ENCODE results near the gene SMAD5. TPM values are rescaled to one million over a fixed set of nuclear protein-coding genes. Genes with fewer than 3 reads are reported as not detected.

SMAD5 gene
- total RNA-seq, 1 donor from 2014 or later: 33.1 TPM

DNA sequence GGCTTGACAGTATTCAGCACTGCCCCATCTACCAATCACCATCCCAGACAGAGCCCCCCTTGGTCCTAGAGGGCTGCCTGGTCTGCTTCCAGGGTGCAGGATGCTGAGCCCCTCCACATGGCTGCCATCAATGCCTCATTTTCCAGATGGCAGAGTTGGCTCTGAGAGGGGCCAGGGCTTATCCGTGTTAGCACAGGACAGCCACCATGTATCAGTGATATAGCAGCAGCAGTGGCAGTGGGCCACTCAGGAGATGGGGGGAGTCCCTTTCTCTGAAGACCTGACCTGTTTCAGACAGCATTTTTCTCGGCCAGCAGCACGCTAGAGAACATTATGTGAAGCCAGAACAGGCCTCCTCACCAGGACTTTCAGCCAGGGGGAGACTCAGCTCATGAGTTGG is 61.9 kb downstream of the SMAD5 start:
- DNase-seq (ENCODE audit: low read depth, low spot score): no peak

DNA sequence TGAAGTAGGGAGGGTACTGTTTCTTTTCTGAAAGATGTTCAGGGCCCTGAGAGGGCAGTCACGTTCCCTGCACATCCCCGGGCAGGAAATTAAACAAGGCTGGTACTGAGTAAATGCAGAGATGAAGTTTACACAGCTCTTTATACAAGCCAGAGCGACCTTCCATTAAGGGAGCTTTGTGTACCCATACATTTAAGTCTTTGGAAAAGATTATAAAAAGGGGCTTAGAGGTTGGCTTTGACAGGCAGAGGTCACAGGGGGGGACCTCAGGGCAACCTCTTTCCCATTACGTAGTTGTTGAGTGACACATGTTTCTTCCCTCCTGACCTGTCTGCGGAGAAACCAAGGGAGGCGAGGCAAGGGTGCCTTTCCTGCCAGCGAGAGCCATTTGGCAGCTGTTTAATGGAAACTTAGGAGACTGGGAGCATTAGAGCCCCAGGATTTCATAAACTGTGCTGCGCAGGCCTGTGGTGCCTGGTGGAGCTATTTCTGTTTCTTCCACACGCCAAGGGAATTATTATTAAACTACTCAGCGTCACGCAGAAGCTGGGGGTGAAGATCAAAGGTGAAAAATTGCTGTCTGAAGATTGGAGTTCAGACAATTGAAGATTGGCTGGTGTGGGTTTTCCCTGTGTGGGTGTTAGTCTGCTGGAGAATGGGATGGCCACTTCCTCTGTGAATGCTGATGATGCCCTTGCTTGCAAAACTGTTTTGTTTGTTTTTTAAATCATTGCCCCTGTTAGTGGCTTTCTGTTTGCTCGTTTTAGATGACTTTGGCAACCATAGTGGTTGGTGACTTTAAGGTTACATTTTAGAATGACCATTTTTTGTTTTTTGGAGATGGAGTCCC is 63.6 kb downstream of the SMAD5 start:
- no peak for DNase-seq (ENCODE audit: low read depth, low spot score)

DNA sequence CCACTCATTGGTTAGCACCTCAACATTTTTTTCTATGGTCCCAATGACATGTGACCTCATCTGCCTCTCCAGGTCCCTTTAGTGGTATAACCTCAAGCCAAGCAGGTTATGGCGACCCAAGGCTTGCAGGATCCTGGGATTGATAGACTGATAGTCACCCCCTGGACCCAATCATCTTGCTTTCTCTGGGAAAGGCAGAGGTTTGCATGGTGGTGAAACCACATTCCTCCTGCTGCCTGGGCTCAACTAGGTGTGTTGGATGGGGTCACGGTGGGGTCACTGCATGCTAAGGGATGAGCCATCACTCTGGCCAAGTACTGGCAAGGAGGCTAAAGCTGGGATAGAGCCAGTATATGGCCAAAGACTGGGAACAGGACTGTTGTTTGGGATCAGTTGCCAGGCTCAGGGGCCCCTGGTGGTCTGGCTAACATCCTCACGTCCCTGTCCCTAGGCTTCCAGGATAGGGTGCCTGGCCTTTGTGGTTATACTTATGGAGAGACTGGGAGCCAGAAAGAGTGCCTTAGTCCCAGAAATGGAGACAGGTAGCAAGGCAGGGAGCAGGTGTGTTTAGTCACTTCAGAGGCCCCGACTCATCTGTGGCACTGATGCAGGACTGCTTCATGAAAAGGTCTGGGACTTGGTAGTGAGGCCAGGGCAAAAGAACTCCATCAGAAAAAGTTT is 65.0 kb downstream of the SMAD5 start:
- no peak for DNase-seq (ENCODE audit: low read depth, low spot score)

DNA sequence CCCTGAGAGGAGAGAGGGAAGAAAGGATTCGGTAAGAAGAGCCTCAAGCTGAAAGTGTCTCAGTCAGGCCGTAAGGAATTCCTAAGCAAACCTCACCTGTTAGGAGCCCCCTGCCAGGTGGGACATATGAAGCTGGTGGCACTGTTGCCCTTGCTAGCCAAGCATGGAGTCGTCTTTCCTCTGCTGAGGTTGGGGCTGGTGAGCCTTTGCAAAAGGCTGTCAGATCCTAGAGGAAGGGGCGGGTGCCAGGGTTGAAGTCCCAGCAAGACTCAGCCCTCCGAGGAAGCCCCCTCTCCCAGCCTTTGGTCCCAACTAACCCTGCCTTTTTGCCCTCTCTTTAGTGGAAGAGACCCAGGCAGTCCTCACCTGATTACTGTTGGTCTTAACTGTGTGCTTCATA is 65.8 kb downstream of the SMAD5 start:
- no peak for DNase-seq (ENCODE audit: low read depth, low spot score)

DNA sequence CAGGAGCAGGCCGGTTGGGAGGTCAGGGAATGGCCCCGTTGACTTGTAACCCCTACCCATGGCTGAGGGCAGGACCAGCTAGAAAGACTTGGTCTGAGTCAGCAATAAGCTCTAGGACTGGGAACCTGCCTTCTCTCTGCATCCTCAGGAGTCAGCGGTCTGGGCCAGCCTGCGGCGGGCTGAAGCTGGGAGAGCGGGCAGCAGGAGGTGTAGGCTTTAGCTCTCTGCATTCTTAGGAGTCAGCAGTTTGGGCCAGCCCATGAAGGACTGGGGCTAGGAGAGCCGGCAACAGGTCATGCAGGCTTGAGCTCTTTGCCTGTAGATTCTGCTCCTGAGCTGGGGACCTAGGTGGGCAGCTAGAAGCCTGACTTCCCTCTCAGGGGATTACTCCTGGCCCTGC is 66.8 kb downstream of the SMAD5 start:
- DNase-seq (ENCODE audit: low read depth, low spot score): no peak

DNA sequence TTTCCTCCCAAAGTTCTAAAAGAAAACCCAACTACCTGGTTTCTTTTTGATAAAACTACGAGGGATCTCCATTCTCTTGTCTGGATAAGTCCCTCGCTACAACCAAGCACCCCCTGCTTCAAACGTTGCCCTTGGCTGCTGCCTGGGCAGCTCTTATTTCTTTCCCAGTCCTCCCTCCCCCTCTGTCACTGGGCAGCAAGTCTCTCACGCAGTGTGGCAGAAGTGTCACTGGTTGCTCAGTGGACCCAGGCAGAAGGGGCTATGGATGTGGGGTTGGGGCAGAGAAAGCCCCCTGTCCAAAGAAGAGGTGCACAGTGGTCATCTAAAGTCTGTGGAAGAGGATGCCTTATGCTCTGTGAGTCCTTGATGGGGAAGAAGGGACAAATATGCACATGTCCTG is 67.5 kb downstream of the SMAD5 start:
- no peak for DNase-seq (ENCODE audit: low read depth, low spot score)

DNA sequence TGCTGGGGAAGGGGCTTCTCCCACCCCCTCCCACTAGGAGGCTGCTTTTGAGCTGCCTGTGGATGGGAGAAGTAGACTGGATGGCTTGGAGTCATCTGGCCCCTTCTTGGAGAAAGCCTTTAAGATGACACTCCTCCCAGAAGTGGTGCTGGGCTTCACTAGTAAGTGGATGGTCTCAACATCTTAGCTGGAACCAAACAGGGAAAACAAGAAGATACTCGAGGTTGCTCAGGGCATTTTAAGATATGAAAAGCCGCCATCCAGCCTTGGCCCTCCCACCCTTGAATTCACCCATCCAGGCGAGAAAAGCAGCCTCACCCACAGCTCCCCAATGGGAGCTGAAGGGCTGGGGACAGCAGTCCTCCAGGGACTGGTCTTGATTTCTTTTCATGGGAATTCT is 68.1 kb downstream of the SMAD5 start:
- no peak for DNase-seq (ENCODE audit: low read depth, low spot score)

DNA sequence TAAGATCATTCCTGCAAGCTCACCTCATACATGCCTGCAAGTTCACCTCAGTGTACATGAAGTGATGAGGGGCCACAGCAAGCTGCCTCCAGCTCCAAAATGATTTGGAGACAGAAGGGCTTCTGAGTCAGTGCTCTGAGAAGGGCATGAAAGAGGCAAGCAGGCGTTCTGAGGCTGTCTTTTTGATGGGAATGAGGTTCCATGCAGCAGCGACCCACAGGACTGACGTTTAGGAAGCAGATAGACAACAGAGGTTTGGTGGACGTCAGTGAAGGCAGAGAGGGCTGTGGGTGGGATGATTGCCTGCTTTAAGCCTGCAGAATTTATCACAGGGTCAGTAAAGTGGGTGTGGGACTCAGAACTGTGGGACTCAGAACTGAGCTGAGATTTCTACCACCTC is 69.2 kb downstream of the SMAD5 start:
- no peak for DNase-seq (ENCODE audit: low read depth, low spot score)

DNA sequence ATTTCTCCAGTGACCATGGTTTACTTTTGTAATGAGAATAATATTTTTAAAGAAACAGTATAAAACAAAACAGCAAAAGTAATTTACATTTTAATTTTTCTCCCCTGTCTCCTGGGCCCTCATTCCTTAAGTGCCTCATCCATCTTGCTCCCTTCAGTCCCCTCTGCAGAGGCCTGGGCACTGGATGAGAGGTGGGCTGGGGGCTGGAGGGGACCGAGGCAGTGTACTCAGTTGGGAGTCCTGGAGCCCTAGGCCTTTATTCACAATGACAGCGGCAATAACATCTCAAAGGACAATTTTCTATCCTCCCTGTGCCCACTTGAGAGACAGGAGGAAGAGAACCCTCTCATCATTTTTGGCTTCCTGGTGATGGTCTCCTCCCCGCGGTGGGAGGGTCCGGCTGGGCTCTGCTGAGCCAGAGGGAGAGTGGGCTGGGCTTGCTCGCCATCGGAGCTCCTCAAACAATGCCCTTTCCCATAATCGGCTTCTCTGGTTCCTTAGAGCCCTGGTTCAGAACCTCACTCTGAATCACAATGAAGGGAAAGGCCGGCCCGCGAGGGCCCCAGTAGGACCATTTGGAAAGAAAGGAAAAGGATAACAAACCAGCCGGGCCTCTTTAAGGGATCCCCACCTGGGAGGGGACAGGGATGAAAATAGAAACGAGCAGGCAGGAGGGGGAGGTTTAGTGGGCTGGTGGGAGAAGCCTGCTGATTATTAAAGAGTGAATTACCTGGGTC is 70.0 kb downstream of the SMAD5 start:
- no peak for DNase-seq (ENCODE audit: low read depth, low spot score)

DNA sequence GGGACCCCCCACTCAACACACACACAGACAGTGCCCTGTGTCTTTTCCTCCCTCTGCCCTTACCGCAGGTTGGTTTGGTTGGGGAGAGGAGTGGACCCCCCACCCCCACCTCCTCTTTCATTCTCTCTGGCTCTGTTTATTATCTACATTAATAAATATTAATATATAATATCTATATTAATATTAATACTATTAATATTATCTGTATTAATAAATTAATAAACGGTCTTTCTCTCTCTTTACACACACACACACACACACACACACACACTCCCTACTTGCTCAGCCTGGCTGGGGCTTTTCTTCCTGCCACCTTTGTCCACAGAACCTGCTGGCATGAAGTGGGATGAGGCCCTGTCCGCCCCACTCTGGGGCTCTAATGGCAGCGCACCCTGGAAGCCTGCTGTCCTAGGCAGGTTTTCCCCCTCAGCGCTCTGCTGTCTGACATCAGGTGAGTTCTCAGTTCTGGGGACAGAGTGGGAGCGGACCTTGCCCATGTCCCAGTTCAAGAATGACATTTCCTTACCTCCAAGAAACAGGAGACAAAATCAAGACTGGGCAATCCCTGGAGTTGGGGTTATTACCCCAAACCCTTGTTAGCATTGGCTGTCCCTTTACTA is 70.8 kb downstream of the SMAD5 start:
- DNase-seq (ENCODE audit: low read depth, low spot score): no peak

DNA sequence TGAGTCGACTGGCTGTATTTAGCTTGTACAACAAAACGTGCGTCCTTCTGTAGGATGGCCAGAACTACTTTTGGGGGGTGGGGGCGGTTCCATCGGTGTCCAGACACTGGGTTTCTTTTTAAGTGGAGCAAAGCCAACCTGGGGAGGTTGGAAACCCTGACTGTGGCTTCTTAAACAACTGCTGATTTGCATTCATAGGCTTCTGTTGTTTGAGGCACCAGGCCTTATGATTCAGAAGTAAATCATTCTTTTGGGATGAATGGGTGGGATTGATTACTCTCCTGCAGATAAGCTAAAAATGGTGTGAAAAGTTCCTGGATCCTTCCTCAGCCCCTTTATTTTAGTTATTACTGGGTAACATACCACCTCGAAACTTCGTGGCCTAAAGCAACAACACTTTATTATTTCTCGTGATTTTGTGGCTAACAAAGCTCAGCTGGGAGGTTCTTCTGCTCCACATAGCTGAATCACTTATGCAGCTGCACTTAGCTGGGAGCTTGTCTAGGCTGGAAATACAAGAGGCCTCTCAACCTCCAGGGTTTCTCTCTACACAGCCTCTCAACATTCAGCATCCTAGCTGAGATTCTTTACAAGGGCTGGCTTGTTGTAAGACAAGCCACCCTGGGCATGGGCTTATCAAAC is 72.5 kb downstream of the SMAD5 start:
- DNase-seq (ENCODE audit: low read depth, low spot score): no peak

DNA sequence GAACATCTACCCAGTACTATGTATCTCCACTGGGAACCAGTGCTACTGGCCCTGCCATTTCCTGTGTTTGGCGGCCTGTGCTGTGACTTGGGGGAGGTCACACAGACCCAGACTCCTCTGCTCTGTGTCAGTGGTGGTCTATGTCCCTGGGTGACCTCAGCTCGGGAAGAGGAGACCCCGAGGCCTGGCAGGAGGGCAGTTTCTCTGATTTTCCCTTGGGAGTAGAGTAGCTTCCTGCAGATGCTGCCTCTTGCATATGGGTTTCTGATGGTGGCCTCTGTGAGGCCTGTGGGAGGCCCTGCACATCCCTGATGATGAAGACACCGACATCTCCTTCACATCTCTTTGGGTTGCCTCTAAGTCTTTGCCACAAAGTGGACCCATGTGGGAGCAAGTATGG is 73.3 kb downstream of the SMAD5 start:
- no peak for DNase-seq (ENCODE audit: low read depth, low spot score)

DNA sequence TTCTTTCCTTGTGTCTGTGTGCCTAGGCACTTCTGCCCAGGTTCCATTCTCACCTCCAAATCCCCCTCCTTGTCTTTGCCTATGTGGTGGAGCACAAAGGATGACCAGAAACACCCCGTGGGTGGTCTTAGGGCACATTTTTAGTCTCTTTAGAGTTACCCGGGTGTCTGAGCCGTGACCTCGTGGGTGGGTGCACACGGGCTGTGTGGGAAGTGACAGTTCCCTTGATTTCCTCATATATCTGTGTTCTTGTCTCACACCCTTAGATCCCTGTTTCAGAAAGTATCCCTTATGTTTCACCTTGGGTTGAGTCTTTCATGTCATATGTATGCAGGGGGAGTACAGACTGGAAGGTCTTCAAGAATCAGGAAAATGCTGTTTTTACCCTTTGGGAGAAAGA is 73.7 kb downstream of the SMAD5 start:
- DNase-seq (ENCODE audit: low read depth, low spot score): no peak

DNA sequence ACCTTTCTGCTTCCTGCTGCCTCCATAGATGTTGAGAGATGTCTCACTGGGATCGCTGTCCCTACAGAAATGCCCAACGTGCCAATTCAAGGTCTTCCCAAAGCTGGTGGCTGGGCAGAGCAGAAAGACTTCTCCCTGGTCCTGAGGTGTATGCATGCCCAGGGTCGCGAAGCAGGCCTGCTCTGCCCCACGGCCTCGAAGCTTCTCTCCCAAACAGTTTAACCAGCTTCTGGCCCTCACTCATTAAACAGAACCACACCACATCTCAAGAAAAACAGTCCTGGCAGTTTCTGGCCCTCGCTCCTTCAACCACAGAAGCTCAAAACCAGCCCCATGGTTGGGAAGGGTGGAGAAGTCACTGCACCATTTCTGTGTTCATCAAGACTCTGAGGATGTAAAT is 75.0 kb downstream of the SMAD5 start:
- DNase-seq (ENCODE audit: low read depth, low spot score): no peak

DNA sequence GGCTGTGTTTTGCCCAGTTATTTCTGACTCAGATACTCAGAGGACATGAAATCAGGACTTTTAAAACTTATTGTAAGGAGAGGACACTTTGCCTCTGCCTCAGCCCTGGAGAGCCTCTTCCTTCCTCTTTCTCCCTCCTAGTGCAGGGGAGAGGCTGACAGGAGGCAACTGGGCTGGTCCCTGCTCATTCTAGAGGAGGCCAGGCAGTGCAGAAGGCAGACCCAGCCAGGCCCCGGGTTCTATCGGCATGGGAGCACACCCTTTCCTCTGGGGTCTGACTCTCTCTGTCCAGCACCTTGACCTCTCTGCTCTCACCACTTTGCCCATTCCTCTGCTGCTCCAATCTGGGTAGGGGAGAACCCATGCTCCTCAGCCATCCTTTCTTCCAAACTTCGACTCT is 76.3 kb downstream of the SMAD5 start:
- no peak for DNase-seq (ENCODE audit: low read depth, low spot score)

DNA sequence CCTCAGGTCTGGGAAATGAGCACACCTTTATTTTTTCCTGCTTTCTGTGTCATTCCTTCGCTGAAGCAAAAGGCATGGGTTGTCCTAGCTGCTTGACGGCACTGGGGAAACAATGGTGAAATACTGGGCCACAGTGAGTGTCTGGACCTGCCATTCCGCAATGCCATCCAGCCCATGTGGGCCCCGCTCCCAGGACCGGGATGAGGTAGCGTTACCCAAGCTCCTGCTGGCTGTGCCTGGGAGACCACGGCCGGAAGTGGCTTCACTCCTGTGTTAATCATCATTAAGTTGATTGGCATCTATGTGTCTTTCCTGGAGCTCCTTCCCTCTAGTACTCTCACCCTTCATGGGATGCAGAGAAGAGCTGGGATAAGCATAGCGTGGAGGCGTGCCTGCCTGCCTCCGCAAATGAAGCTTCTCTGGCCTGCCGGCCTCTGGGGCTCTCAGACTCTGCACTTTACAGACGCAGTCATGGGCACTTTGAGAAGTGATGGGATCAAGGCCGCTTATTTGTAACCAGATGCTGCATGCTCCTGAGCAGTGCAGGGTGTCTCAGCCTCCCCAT is 76.8 kb downstream of the SMAD5 start:
- no peak for DNase-seq (ENCODE audit: low read depth, low spot score)

DNA sequence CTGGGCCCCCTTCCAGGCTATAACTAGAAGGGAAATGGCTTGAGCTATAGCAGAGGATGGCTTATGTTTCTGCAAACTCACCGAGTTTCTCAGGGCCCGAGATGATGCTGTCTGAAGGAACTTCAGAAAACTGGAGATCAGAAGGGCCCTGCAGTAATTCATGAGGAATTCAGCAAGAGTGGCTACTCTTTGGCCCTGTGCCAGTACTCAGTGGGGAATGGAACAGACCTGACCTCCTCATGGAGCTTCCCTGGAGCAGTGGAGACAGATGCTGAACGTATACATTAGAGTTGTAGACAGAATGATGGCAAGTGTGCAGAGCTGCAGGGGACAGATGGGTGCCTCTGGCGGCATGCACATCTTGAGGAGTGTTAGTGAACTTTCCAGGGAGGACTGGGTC is 77.6 kb downstream of the SMAD5 start:
- DNase-seq (ENCODE audit: low read depth, low spot score): no peak

DNA sequence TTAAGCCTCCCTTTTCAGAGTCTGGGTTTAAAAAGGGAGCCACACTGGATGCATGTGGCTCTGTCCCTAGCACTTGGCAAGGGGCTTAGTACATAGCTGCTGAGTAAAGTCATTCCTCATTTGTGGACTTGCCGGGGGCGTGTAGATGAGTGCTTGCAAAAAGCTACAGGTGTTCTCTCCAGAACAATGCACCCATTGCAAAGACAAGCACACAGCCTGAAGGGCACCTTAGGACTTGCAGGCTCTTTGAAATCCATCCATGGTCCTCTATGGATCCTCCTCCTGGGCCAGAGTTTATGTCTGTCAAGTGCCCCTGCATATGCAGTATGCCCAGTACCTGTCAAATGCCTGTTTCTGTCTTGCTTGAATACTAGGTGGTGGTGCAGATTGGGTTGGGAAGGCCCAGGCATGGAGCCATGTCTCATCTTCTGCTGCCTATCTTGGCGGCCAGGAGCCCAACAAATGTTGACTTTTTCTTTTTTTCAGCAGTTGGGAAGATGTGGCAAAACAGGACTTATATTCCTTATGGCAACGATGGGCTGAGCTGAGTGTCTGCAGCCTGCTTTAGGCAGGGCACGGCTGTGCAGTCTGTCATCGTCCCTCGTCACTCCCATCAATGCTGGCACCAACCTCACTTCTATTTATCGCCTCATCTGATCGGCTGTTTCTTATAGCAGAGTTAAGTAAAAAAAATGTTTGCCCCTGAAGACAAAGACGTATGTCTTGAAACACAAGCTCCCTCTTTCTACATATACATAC is 78.8 kb downstream of the SMAD5 start:
- no peak for DNase-seq (ENCODE audit: low read depth, low spot score)

DNA sequence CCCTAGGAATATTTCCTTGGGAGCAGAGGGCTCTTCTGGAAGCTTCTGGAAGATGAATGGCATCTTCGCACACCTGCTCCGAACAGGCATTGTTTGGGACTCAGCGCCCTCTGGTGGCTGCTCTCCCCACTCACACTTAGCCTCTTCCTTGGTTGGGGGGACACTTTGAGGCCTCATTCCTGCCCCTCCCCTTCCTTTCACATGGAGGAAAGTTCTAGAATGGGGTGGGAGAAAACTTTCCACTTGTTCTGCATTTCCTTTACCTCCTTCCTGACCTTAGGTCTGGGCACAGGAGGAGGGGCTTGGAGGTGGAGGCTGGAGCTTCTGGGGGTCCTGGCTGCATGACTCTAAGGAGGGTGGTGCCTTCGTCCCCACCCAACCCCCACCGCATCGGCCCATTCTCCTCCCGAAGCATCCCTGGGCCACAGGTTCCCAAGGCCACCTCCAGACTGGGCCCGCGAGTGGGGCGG is 79.6 kb downstream of the SMAD5 start:
- peak; percentile 24 for DNase-seq (ENCODE audit: low read depth, low spot score)

DNA sequence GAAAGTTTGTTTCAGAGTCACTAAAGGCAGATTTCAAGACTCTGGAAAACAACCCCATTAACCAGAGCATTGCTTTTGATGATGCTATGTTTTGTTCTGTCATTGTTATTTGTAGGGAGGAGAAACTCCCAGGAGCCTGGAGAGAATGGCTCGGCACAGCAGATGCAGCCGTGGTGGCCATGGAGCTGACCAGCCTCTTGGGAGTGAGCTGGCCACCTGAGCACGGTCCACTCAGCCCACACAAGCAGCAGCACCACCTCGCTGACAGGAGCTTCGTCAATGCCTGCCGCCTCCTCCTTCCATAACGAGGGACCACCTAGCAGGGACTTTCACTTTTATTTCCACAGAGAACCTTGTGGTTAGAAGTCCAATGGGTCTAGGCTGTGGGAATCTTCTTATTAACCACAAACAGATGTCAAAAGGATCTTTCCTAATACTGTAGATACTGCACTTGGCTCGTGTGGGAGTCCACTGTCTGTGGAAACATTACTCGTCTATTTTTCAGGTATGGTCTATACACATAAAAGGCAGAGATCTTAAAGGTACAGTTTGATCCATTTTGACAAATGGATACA is 81.4 kb downstream of the SMAD5 start:
- DNase-seq (ENCODE audit: low read depth, low spot score): no peak

Measured in pulmonary artery endothelial cell (primary cell).